Activated CD4-positive, alpha-beta memory T cell treated with anti-CD3 and anti-CD28 coated beads for 36 hours (primary cell): ENCODE data around the gene SLC10A1. TPM values are rescaled to one million over a fixed set of nuclear protein-coding genes. Genes with fewer than 3 reads are reported as not detected.
A peak's percentile ranks its signal among the peaks of the same experiment; 100 is the strongest.

Source experiments
- CTCF ChIA-PET: fragments of 350-600 bp; sonication (Branson Sonifier 250); formaldehyde crosslinking; loops from one replicate; lab custom pipeline; 2021; ENCODE audit warnings: antibody characterized with exemption, inconsistent platforms; lab: Charles Lee
- POLR2A ChIA-PET: fragments of 350-600 bp; sonication (Branson Sonifier 250); formaldehyde crosslinking; loops from one replicate; lab custom pipeline; 2021; ENCODE audit warnings: antibody characterized with exemption; lab: Charles Lee
- DNase-seq: peaks from one replicate; pipeline ENCODE4 v3.0.0-alpha.2; 2020
- H3K27ac Mint-ChIP-seq: one replicate; pipeline ENCODE4 v1.8.0; 2021; ENCODE audit warnings: mixed read lengths
- H3K27me3 Mint-ChIP-seq: one replicate; pipeline ENCODE4 v1.8.0; 2021; ENCODE audit warnings: mixed read lengths
- H3K36me3 Mint-ChIP-seq: one replicate; pipeline ENCODE4 v1.8.0; 2021; ENCODE audit warnings: mixed read lengths
- H3K4me1 Mint-ChIP-seq: one replicate; pipeline ENCODE4 v1.8.0; 2021; ENCODE audit warnings: low read depth, mixed read lengths
- H3K4me3 Mint-ChIP-seq: one replicate; pipeline ENCODE4 v1.8.0; 2021; ENCODE audit warnings: mild to moderate bottlenecking, mixed read lengths
- H3K9me3 Mint-ChIP-seq: one replicate; pipeline ENCODE4 v1.8.0; 2021; ENCODE audit warnings: mixed read lengths
- intact Hi-C: fragments of 100-400 bp; cut with micrococcal nuclease; formaldehyde crosslinking; loops from one replicate; pipeline ENCODE4 v1.15.1; 2023
- total RNA-seq, 2 experiments: library from RNA; stranded (reverse); gene quantifications; one replicate each; pipeline ENCODE4 v1.2.3, GENCODE V29; 2021

Gene SLC10A1
- not detected for total RNA-seq

- Mint-ChIP-seq H3K4me3 (no peak within 1 kb of the TSS), H3K27ac (no peak within 1 kb of the TSS), H3K36me3 (peaks cover 4% of the 10 kb centered on the region), H3K27me3 (no peaks in the 10 kb centered on the region), H3K9me3 (no peaks in the 10 kb centered on the region), H3K4me1 (no peaks in the 10 kb centered on the region)
- intact Hi-C loops = no loop called here
- ChIA-PET POLR2A (no interaction called here), CTCF (no interaction called here)
- DNase-seq = no peak
Measured at GRCh38 chr14:69796797-69797500, at the start of gene SLC10A1. SLC10A1 (minus strand) TSS chr14:69797241; CDS start chr14:69797155, 86 bp downstream.

GRCh38 chr14:69845787-69846186 is 48.7 kb upstream of the SLC10A1 start:
- POLR2A ChIA-PET = no interaction called here
- DNase-seq = no peak
- no peak overlapping the region for H3K27ac Mint-ChIP-seq
- H3K36me3 Mint-ChIP-seq = no peaks in the 10 kb centered on the region
- intact Hi-C loops = no loop called here
- H3K4me1 Mint-ChIP-seq = no peaks in the 10 kb centered on the region
- peaks cover 11% of the 10 kb centered on the region for H3K27me3 Mint-ChIP-seq
- CTCF ChIA-PET = interaction anchor here (1.2 kb wide), 1 partner anchor 27 kb away, joined by 3 read pairs; no protein-coding TSS in a partner anchor
- no peak overlapping the region for H3K4me3 Mint-ChIP-seq
- H3K9me3 Mint-ChIP-seq = no peaks in the 10 kb centered on the region

GRCh38 chr14:69845050-69845581 is 48.1 kb upstream of the SLC10A1 start:
- no peak for DNase-seq
- Mint-ChIP-seq H3K4me1 (no peaks in the 10 kb centered on the region), H3K27ac (no peak overlapping the region), H3K36me3 (no peaks in the 10 kb centered on the region), H3K9me3 (no peaks in the 10 kb centered on the region), H3K4me3 (no peak overlapping the region), H3K27me3 (peaks cover 11% of the 10 kb centered on the region)
- POLR2A ChIA-PET = no interaction called here
- CTCF ChIA-PET = interaction anchor here (1.2 kb wide), 1 partner anchor 27 kb away, joined by 3 read pairs; no protein-coding TSS in a partner anchor
- intact Hi-C loops = no loop called here

GRCh38 chr14:69844171-69844570 is 47.1 kb upstream of the SLC10A1 start:
- POLR2A ChIA-PET = no interaction called here
- peaks cover 8% of the 10 kb centered on the region for H3K27me3 Mint-ChIP-seq
- H3K36me3 Mint-ChIP-seq = no peaks in the 10 kb centered on the region
- intact Hi-C loops = no loop called here
- CTCF ChIA-PET = no interaction called here
- no peaks in the 10 kb centered on the region for H3K9me3 Mint-ChIP-seq
- no peaks in the 10 kb centered on the region for H3K4me1 Mint-ChIP-seq
- H3K27ac Mint-ChIP-seq = no peak overlapping the region
- DNase-seq = no peak
- no peak overlapping the region for H3K4me3 Mint-ChIP-seq

GRCh38 chr14:69842686-69843420 is 45.8 kb upstream of the SLC10A1 start:
- Mint-ChIP-seq H3K36me3 (no peaks in the 10 kb centered on the region), H3K9me3 (no peaks in the 10 kb centered on the region), H3K4me3 (no peak overlapping the region), H3K4me1 (no peaks in the 10 kb centered on the region), H3K27me3 (peaks cover 3% of the 10 kb centered on the region), H3K27ac (no peak overlapping the region)
- POLR2A ChIA-PET = no interaction called here
- CTCF ChIA-PET = no interaction called here
- intact Hi-C loops = no loop called here
- DNase-seq = no peak

- H3K27ac Mint-ChIP-seq = no peak overlapping the region
- DNase-seq = no peak
- intact Hi-C loops = no loop called here
- H3K9me3 Mint-ChIP-seq = no peaks in the 10 kb centered on the region
- H3K27me3 Mint-ChIP-seq = peaks cover under 1% of the 10 kb centered on the region
- H3K36me3 Mint-ChIP-seq = no peaks in the 10 kb centered on the region
- no peaks in the 10 kb centered on the region for H3K4me1 Mint-ChIP-seq
- ChIA-PET POLR2A (no interaction called here), CTCF (no interaction called here)
- H3K4me3 Mint-ChIP-seq = no peak overlapping the region
Measured at GRCh38 chr14:69841656-69842055, 44.6 kb upstream of the SLC10A1 start.

- POLR2A ChIA-PET = no interaction called here
- DNase-seq = no peak
- intact Hi-C loops = no loop called here
- Mint-ChIP-seq H3K4me3 (no peak overlapping the region), H3K27ac (no peak overlapping the region), H3K9me3 (no peaks in the 10 kb centered on the region), H3K27me3 (peaks cover 2% of the 10 kb centered on the region), H3K4me1 (no peaks in the 10 kb centered on the region), H3K36me3 (no peaks in the 10 kb centered on the region)
- CTCF ChIA-PET = no interaction called here
Measured at GRCh38 chr14:69839661-69840060, 42.6 kb upstream of the SLC10A1 start.

- POLR2A ChIA-PET = no interaction called here
- H3K4me1 Mint-ChIP-seq = no peaks in the 10 kb centered on the region
- intact Hi-C loops = no loop called here
- no peak overlapping the region for H3K27ac Mint-ChIP-seq
- no peaks in the 10 kb centered on the region for H3K9me3 Mint-ChIP-seq
- DNase-seq = no peak
- no peak overlapping the region for H3K4me3 Mint-ChIP-seq
- H3K27me3 Mint-ChIP-seq = peaks cover 2% of the 10 kb centered on the region
- CTCF ChIA-PET = no interaction called here
- H3K36me3 Mint-ChIP-seq = no peaks in the 10 kb centered on the region
Measured at GRCh38 chr14:69838881-69839416, 41.9 kb upstream of the SLC10A1 start.

- no peaks in the 10 kb centered on the region for H3K9me3 Mint-ChIP-seq
- ChIA-PET CTCF (no interaction called here), POLR2A (no interaction called here)
- no peaks in the 10 kb centered on the region for H3K27me3 Mint-ChIP-seq
- no peak for DNase-seq
- H3K4me1 Mint-ChIP-seq = peaks cover 3% of the 10 kb centered on the region
- H3K4me3 Mint-ChIP-seq = no peak overlapping the region
- H3K27ac Mint-ChIP-seq = no peak overlapping the region
- H3K36me3 Mint-ChIP-seq = no peaks in the 10 kb centered on the region
- intact Hi-C loops = no loop called here
Measured at GRCh38 chr14:69828879-69829278, 31.8 kb upstream of the SLC10A1 start.

- Mint-ChIP-seq H3K4me3 (no peak overlapping the region), H3K27ac (no peak overlapping the region), H3K9me3 (no peaks in the 10 kb centered on the region), H3K27me3 (no peaks in the 10 kb centered on the region), H3K4me1 (peaks cover 3% of the 10 kb centered on the region), H3K36me3 (no peaks in the 10 kb centered on the region)
- ChIA-PET CTCF (interaction anchor here (0.5 kb wide), 1 partner anchor 244 kb away, joined by 3 read pairs; no protein-coding TSS in a partner anchor), POLR2A (no interaction called here)
- intact Hi-C loops = no loop called here
- no peak for DNase-seq
Measured at GRCh38 chr14:69828354-69828753, 31.3 kb upstream of the SLC10A1 start.

GRCh38 chr14:69827560-69827959 is 30.5 kb upstream of the SLC10A1 start:
- ChIA-PET POLR2A (no interaction called here), CTCF (no interaction called here)
- Mint-ChIP-seq H3K4me1 (peaks cover 3% of the 10 kb centered on the region), H3K27me3 (no peaks in the 10 kb centered on the region), H3K36me3 (no peaks in the 10 kb centered on the region), H3K4me3 (no peak overlapping the region), H3K9me3 (no peaks in the 10 kb centered on the region), H3K27ac (no peak overlapping the region)
- DNase-seq = peak; percentile 48
- intact Hi-C loops = no loop called here

GRCh38 chr14:69822456-69822855 is 25.4 kb upstream of the SLC10A1 start:
- ChIA-PET CTCF (interaction anchor here (1.2 kb wide), 1 partner anchor 251 kb away, joined by 4 read pairs; no protein-coding TSS in a partner anchor), POLR2A (no interaction called here)
- intact Hi-C loops = no loop called here
- H3K4me1 Mint-ChIP-seq = peaks cover 5% of the 10 kb centered on the region
- no peak overlapping the region for H3K4me3 Mint-ChIP-seq
- peaks cover 3% of the 10 kb centered on the region for H3K27me3 Mint-ChIP-seq
- no peaks in the 10 kb centered on the region for H3K9me3 Mint-ChIP-seq
- H3K36me3 Mint-ChIP-seq = no peaks in the 10 kb centered on the region
- H3K27ac Mint-ChIP-seq = no peak overlapping the region
- DNase-seq = no peak
